PFSK-1 (cell line): Measurements from ENCODE around the gene FOSB.

Experiments
- FOXP2 ChIP-seq: optimal IDR thresholded peaks from 2 replicates; pipeline ENCODE3; 2011; ENCODE audit warnings: borderline replicate concordance, control low read depth, inconsistent platforms; ENCODE audit not compliant: insufficient read depth; ENCODE audit errors: extremely low read length, extremely low read depth
- POLR2AphosphoS5 ChIP-seq: IDR thresholded peaks from 2 replicates; pipeline ENCODE4 v1.6.1; 2012; ENCODE audit warnings: low read depth, mild to moderate bottlenecking, control low read depth, low read length, moderate library complexity
- SIN3A ChIP-seq: IDR thresholded peaks from 2 replicates; pipeline ENCODE4 v1.6.1; 2012; ENCODE audit warnings: mild to moderate bottlenecking, low read length, moderate library complexity, borderline replicate concordance; ENCODE audit not compliant: insufficient read depth
- TAF1 ChIP-seq: IDR thresholded peaks from 2 replicates; pipeline ENCODE4 v1.6.1; 2012; ENCODE audit warnings: low read length, control low read depth, borderline replicate concordance; ENCODE audit not compliant: insufficient read depth
- TF ChIP-seq, protein P1 (sequence below), 2 experiments: IDR thresholded peaks; 2 replicates each; pipeline versions ENCODE4 v1.6.1 to v1.8.0; 2011 to 2012; ENCODE audit warnings: low read depth in 2 of 2, low read length in 2 of 2, control low read depth in 1 of 2, inconsistent platforms in 1 of 2, mild to moderate bottlenecking in 1 of 2, moderate library complexity in 1 of 2; ENCODE audit not compliant: insufficient read depth in 1 of 2

DNA sequence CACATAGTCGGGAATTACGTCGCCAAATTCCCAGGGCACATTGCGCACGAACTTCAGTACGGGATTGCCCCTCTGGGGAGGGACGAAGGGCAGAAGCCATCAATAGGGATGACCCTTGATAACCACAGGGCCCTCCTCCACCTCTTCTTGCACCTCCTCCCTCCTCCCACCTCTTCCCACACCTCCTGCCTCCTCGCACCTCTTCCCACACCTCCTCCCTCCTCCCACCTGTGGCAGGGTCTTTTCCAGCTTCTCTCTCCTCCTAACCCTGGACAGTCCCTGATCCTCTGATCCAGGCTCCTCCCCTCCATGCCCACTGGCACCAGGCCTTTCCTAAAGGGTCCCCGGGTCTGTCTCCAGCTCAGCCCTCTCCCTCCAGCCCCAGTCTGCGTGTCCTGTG lies 47.4 kb upstream of the FOSB start:
- TF ChIP-seq, protein P1, sequence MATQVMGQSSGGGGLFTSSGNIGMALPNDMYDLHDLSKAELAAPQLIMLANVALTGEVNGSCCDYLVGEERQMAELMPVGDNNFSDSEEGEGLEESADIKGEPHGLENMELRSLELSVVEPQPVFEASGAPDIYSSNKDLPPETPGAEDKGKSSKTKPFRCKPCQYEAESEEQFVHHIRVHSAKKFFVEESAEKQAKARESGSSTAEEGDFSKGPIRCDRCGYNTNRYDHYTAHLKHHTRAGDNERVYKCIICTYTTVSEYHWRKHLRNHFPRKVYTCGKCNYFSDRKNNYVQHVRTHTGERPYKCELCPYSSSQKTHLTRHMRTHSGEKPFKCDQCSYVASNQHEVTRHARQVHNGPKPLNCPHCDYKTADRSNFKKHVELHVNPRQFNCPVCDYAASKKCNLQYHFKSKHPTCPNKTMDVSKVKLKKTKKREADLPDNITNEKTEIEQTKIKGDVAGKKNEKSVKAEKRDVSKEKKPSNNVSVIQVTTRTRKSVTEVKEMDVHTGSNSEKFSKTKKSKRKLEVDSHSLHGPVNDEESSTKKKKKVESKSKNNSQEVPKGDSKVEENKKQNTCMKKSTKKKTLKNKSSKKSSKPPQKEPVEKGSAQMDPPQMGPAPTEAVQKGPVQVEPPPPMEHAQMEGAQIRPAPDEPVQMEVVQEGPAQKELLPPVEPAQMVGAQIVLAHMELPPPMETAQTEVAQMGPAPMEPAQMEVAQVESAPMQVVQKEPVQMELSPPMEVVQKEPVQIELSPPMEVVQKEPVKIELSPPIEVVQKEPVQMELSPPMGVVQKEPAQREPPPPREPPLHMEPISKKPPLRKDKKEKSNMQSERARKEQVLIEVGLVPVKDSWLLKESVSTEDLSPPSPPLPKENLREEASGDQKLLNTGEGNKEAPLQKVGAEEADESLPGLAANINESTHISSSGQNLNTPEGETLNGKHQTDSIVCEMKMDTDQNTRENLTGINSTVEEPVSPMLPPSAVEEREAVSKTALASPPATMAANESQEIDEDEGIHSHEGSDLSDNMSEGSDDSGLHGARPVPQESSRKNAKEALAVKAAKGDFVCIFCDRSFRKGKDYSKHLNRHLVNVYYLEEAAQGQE (IDR thresholded peaks at IDR 0.05; ENCODE audit: insufficient read depth in 1 of 2, low read depth in 2 of 2, low read length in 2 of 2) = no peak
- TF ChIP-seq FOXP2 = no peak
- no peak for TF ChIP-seq SIN3A
- TF ChIP-seq POLR2AphosphoS5 = no peak
- TF ChIP-seq TAF1 = no peak
